ENCODE measurements around the gene DNAJC1. TPM values are rescaled to one million over a fixed set of nuclear protein-coding genes. Genes with fewer than 3 reads are reported as not detected.

Gene DNAJC1
- total and polyA plus RNA-seq, 10 of the 15 experiments (the other 5 are each of a cell fraction or from before 2014, with no cell fraction given) = 2.5 to 39.3 (median 20.4) TPM

GRCh38 chr10:22017283-22018020 is 13.9 kb upstream of the DNAJC1 start (continued):
- no peak for TF ChIP-seq GATAD2B (conservative IDR thresholded peaks at IDR 0.05; ENCODE audit: low read depth)
- no peak for TF ChIP-seq HDAC6 (IDR thresholded peaks at IDR 0.05; ENCODE audit: unreplicated experiment)
- no peak for TF ChIP-seq ZBTB11 (CRISPR knock-in tag; IDR thresholded peaks at IDR 0.05)

GRCh38 chr10:22016046-22016705 is 12.6 kb upstream of the DNAJC1 start:
- ChIA-PET RAD21 (ENCODE audit: unreplicated experiment) (no interaction called here), CTCF (interaction anchor here (1.0 to 2.5 kb wide), 3 partner anchors 20 to 974 kb away, joined by 3 to 9 read pairs (median 3); no protein-coding TSS in a partner anchor), SMC1A (ENCODE audit: uncharacterized antibody, unreplicated experiment) (interaction anchor here (0.9 to 1.3 kb wide), 2 partner anchors 13 to 19 kb away, joined by 3 read pairs; no protein-coding TSS in a partner anchor), POLR2A (no interaction called here)
- no peak overlapping the region for H3K9ac ChIP-seq (ENCODE audit: control insufficient read depth, insufficient read depth, low read length)
- no peaks in the 10 kb centered on the region for H3K36me3 ChIP-seq (ENCODE audit: control insufficient read depth in 2 of 2, insufficient read depth in 2 of 2, low read length in 1 of 2)
- in situ Hi-C loops (cut with MboI) = no loop called here
- no peaks in the 10 kb centered on the region for H3K9me3 ChIP-seq (replicated peaks; ENCODE audit: control insufficient read depth, insufficient read depth, low read length)
- H3K4me3 ChIP-seq = no peak overlapping the region
- DNase-seq (ENCODE audit: low read depth, low spot score) (no peak), FAIRE-seq (no peak), ATAC-seq (no peak)
- H3K4me2 ChIP-seq (ENCODE audit: control insufficient read depth, insufficient read depth) = no peak overlapping the region
- H3K4me1 ChIP-seq (ENCODE audit: control insufficient read depth, insufficient read depth, low read length) = no peaks in the 10 kb centered on the region
- H2AFZ ChIP-seq (ENCODE audit: control insufficient read depth, low read depth, low read length) = no peak overlapping the region
- no TSS peak for BruUV-seq (replicated peaks)
- H3K27ac ChIP-seq (ENCODE audit: control insufficient read depth, insufficient read depth) = no peak overlapping the region
- 69% methylated on average over 5 of the region's 5 CpGs for WGBS (ENCODE audit: insufficient coverage, insufficient replicate concordance, low lambda C conversion rate, missing lambda C conversion rate)
- H4K20me1 ChIP-seq (ENCODE audit: control insufficient read depth, insufficient read depth) = no peaks in the 10 kb centered on the region
- intact Hi-C loops (cut with micrococcal nuclease; ENCODE audit: unreplicated experiment) = no loop called here
- no peaks in the 10 kb centered on the region for H3K27me3 ChIP-seq (replicated peaks in 1 of 2; ENCODE audit: control insufficient read depth in 2 of 2, insufficient read depth in 2 of 2, low read length in 1 of 2)
- no peaks in the 10 kb centered on the region for H3K79me2 ChIP-seq (ENCODE audit: control insufficient read depth, insufficient read depth, low read length)
- TF ChIP-seq FOXM1 (IDR thresholded peaks at IDR 0.05; ENCODE audit: low read depth, low read length) (no peak), NR2C2 (IDR thresholded peaks at IDR 0.05; ENCODE audit: borderline replicate concordance, control insufficient read depth, insufficient read length, low read depth) (no peak), MTA2 (IDR thresholded peaks at IDR 0.05; ENCODE audit: low read depth) (no peak), BHLHE40 (IDR thresholded peaks at IDR 0.05; ENCODE audit: borderline replicate concordance in 1 of 2, low read depth in 2 of 2, low read length in 1 of 2) (no peak), EGR1 (IDR thresholded peaks at IDR 0.05; ENCODE audit: borderline replicate concordance in 1 of 2, low read depth in 2 of 2, low read length in 2 of 2) (no peak), CHD2 (IDR thresholded peaks at IDR 0.05; ENCODE audit: borderline replicate concordance, low read depth, low read length) (no peak), SREBF1 (IDR thresholded peaks at IDR 0.05; ENCODE audit: low read length) (no peak), ZBTB40 (IDR thresholded peaks at IDR 0.05; ENCODE audit: borderline replicate concordance) (no peak), TAF1 (IDR thresholded peaks at IDR 0.05; ENCODE audit: borderline replicate concordance, low read depth, low read length) (no peak), CEBPB (IDR thresholded peaks at IDR 0.05; ENCODE audit: borderline replicate concordance in 1 of 2, low read depth in 2 of 2, low read length in 2 of 2) (no peak)

All from GM12878 (cell line).